Mucosa of descending colon (tissue), 3 donors: ENCODE results near the gene REG1A. TPM values are rescaled to one million over a fixed set of nuclear protein-coding genes. Genes with fewer than 3 reads are reported as not detected.

Source experiments
- ATAC-seq: fragments of 200-7000 bp; cut with Tn5 transposase; one replicate; pipeline ENCODE4 v1.9.1; 2020; ENCODE audit warnings: mild to moderate bottlenecking, moderate library complexity
- DNase-seq, 3 donors: peaks; one replicate each; pipeline ENCODE4 v3.0.0-alpha.2; 2020
- H3K36me3 ChIP-seq: fragments of 200-600 bp; one replicate; pipeline ENCODE4 v1.8.0; 2021; ENCODE audit warnings: low read depth, mild to moderate bottlenecking
- H3K4me1 ChIP-seq: fragments of 200-600 bp; one replicate; pipeline ENCODE4 v1.8.0; 2021; ENCODE audit warnings: low read depth, mild to moderate bottlenecking
- H3K4me3 ChIP-seq: fragments of 200-600 bp; one replicate; pipeline ENCODE4 v1.8.0; 2021; ENCODE audit warnings: mild to moderate bottlenecking
- H3K9me3 ChIP-seq: fragments of 200-600 bp; one replicate; pipeline ENCODE4 v1.8.0; 2021; ENCODE audit warnings: mild to moderate bottlenecking
- CTCF ChIP-seq: fragments of 200-600 bp; IDR thresholded peaks from one replicate; pipeline ENCODE4 v1.8.0; 2022; ENCODE audit warnings: antibody characterized with exemption, mild to moderate bottlenecking
- intact Hi-C, 2 donors: fragments of 100-400 bp; cut with DNase I in 1 of 2; cut with micrococcal nuclease in 1 of 2; formaldehyde crosslinking; loops; one replicate each; pipeline versions ENCODE4 v1.11.0 to v1.11.1; 2022; cut with DNase I, micrococcal nuclease
- total RNA-seq, 3 donors: library from RNA; stranded (reverse); fragmentation: NEBNext Ultra II Directional in 2 of 3; extraction: Animal tissue kit (Norgen Biotek cat#: 25700) in 2 of 3; gene quantifications; one replicate each; pipeline versions ENCODE4 v1.2.1 to v1.2.4, GENCODE V29; 2021 to 2023
- donor health status: DM: no; HTN: no; CAD: no; lungs with moderate emphysema.
- donor health status: DM: no; HTN: no; CAD: no.
- donor health status: DM: no; HTN: yes; CAD: no.

Gene REG1A
- total RNA-seq, 3 donors from 2014 or later = 0.89 to 885 TPM; not detected in 1

- intact Hi-C loops = no loop called here
- ATAC-seq = no peak
- Histone ChIP-seq H3K4me1 (no peaks in the 10 kb centered on the region), H3K9me3 (no peaks in the 10 kb centered on the region), H3K4me3 (no peak overlapping the region), H3K36me3 (no peaks in the 10 kb centered on the region)
- DNase-seq = no peak
- TF ChIP-seq CTCF = no peak
Observed at GRCh38 chr2:79128406-79128805, 8.1 kb downstream of the REG1A start.

GRCh38 chr2:79129260-79129659, 9.0 kb downstream of the REG1A start:
- DNase-seq (no peak), ATAC-seq (no peak)
- intact Hi-C loops = no loop called here
- no peaks in the 10 kb centered on the region for H3K36me3 ChIP-seq
- H3K4me1 ChIP-seq = no peaks in the 10 kb centered on the region
- H3K9me3 ChIP-seq = no peaks in the 10 kb centered on the region
- H3K4me3 ChIP-seq = no peak overlapping the region
- no peak for TF ChIP-seq CTCF

GRCh38 chr2:79129804-79130203, 9.5 kb downstream of the REG1A start:
- ATAC-seq (no peak), DNase-seq (no peak)
- Histone ChIP-seq H3K36me3 (no peaks in the 10 kb centered on the region), H3K4me1 (no peaks in the 10 kb centered on the region), H3K9me3 (no peaks in the 10 kb centered on the region), H3K4me3 (no peak overlapping the region)
- TF ChIP-seq CTCF = no peak
- intact Hi-C loops = no loop called here

- DNase-seq = peak in 1 of 3 donors; percentile 4
- intact Hi-C loops = no loop called here
- no peak for ATAC-seq
- Histone ChIP-seq H3K9me3 (no peaks in the 10 kb centered on the region), H3K4me3 (no peak overlapping the region), H3K4me1 (no peaks in the 10 kb centered on the region), H3K36me3 (no peaks in the 10 kb centered on the region)
- no peak for TF ChIP-seq CTCF
Observed at GRCh38 chr2:79131687-79132086, 11.4 kb downstream of the REG1A start.

GRCh38 chr2:79138385-79138784, 18.1 kb downstream of the REG1A start:
- no peak for DNase-seq
- H3K4me3 ChIP-seq = no peak overlapping the region
- H3K4me1 ChIP-seq = no peaks in the 10 kb centered on the region
- no peaks in the 10 kb centered on the region for H3K36me3 ChIP-seq
- ATAC-seq = no peak
- H3K9me3 ChIP-seq = no peaks in the 10 kb centered on the region
- no peak for TF ChIP-seq CTCF
- intact Hi-C loops = no loop called here

- DNase-seq = peak in 1 of 3 donors; percentile 23
- no peaks in the 10 kb centered on the region for H3K36me3 ChIP-seq
- no peak overlapping the region for H3K4me3 ChIP-seq
- intact Hi-C loops = no loop called here
- TF ChIP-seq CTCF = no peak
- ATAC-seq = peak; percentile 95
- no peaks in the 10 kb centered on the region for H3K4me1 ChIP-seq
- H3K9me3 ChIP-seq = no peaks in the 10 kb centered on the region
Observed at GRCh38 chr2:79139423-79139822, 19.1 kb downstream of the REG1A start.
